HG03039 (cell line): ENCODE data around the gene MAD1L1.
"Not testable (repeated sequence)": the region's sequence is repeated elsewhere in the genome, so short reads cannot be mapped to it uniquely, and the experiment has no call there.

Experiments used
- ATAC-seq: cut with Tn5 transposase; IDR thresholded peaks from one replicate; pipeline ENCODE4 v1.9.1; 2021; ENCODE audit warnings: mild to moderate bottlenecking, moderate library complexity; ENCODE audit not compliant: unreplicated experiment

Gene MAD1L1

DNA sequence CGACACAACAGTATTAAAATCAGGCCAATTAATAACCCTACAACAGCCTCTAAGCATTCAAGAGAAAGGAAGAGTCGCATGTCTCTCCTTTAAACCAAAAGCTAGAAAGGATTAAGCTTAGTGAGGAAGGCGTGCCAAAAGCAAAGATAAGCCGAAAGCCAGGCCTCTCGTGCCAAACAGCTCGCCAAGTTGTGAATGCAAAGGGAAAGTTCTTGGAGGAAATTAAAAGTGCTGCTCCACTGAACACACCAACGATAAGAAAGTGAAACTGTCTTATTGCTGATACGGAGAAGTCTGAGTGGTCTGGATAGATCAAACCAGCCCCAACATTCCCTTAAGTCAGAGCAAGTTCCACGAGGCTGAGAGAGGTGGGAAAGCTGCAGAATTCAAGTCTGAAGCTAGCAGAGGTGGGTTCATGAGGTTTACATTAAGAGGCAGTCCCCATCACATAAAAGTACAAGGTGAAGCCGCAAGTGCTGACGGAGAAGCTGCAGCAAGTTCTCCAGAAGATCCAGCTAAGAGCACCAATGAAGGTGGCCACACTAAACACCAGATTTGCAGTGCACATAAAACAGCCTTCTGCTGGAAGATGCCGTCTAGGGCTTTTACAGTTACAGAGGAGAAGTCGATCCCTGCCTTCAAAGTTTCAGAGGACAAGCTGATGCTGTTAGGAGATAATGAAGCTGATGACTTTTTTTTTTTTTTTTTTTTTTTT is 194.8 kb downstream of the MAD1L1 start:
- ATAC-seq = no peak

DNA sequence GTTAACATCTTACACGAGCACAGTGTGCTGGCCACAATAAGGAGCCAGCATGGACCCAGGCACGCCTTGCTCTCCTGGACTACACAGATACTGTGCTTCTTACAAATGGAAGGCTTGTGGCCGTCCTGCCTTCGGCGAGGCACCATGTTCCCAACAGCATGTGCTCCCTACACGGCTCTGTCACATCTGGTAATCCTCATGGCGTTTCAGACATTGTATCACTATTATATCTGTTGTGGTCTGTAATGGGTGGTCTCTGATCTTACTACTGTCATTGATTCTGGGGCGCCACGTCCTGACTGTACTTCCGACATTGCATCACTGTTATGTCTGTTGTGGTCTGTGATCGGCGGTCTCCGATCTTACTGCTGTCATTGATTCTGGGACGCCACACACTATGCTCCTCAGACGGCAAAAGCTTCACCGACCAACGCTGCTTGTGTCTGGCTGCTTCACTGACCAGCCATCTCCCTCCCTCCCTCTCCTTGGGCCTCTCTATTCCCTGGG is 195.4 kb downstream of the MAD1L1 start:
- ATAC-seq = no peak

DNA sequence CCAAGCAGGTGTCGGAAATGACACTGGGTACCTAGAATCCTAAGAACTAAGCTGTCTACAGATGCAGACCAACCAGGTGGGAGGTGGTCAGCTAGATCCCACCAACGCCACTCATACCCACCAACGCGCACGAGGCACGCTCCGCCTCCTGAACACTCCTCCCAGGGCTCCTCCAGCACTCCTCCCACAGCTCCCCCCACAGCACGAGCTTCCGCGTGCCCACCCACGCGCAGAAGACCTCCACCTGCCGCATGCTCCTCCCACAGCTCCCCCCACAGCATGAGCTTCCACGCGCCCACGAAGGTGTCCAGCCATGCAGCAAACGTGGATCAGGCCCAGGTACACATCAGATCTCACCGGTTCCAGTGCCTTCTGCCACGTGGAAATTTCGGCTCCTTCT is 196.0 kb downstream of the MAD1L1 start:
- no peak for ATAC-seq

DNA sequence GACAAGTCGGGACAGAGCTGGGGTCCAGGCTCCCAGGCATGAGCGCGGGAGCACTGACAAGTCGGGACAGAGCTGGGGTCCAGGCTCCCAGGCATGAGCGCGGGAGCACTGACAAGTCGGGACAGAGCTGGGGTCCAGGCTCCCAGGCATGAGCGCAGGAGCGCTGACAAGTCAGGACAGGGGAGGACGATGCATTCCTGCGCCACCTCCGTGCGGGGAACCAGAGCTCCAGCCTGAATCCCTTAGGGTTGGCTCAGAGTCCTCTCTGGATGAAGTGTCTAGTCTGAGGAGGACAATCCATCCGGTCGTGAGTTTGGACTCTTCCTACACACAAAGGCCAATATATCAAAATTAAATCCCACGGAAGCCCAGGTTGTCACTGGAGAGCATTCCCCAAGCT is 196.5 kb downstream of the MAD1L1 start:
- not testable (repeated sequence) for ATAC-seq

DNA sequence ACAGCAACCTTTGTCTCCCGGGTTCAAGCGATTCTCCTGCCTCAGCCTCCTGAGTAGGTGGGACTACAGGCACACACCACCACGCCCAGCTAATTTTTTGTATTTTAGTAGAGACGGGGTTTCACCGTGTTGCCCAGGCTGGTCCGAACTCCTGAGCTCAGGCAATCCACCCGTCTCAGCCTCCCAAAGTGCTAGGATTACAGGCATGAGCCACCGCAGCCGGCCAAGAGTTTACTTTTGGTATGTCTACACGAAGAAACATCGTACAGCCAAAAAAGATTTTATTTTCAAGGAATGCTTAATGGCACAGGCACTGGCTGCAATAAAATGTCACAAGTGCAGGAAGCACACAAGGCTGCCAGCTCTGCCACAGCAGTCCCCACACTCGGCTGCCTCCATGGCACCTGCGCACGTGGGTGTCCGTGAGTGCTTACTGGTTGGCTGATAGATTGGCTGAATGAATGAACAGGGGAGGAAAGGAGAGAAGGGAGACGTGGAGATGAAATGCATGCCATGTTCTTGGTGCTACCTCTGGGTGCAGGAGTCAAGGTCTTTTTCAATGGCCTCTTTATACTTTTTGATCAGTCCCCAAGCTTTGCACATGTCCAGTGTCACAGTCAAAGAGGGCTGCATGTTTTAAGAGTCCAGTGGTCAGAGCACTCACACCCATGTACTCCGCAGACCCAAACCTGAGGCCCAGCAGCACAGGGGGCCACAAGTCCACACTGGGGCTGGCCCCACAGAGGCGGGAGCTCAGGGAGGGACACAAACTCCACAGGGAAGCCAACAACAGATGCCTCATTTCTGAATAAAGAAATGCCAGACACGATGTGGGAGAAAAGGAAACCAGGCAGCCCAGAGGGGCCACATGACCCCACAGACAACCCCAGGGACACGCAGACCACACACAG is 198.2 kb downstream of the MAD1L1 start:
- ATAC-seq = no peak

DNA sequence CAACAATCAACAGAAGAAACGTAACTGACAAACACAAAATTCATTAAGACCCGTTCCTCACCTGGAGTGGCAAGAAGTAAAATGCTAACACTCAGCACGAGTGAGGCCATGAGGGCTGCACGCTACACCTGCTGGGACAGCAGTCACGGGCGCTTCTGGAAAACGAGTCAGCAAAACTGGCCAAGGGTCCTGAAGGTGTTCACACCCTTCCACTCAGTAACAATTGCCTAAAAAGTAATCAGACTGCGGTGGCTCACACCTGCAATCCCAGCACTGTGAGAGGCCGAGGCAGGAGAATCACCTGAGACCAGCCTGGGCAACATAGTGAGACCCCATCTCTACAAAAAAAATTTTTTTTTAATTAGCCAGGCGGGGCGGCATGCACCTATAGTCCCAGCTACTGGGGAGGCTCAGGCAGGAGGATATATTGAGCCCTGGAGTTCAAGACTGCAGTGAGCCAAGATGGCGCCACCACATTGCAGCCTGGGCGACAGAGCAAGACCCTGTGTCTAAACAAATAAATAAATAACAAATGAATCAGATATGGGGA is 199.1 kb downstream of the MAD1L1 start:
- ATAC-seq = no peak

DNA sequence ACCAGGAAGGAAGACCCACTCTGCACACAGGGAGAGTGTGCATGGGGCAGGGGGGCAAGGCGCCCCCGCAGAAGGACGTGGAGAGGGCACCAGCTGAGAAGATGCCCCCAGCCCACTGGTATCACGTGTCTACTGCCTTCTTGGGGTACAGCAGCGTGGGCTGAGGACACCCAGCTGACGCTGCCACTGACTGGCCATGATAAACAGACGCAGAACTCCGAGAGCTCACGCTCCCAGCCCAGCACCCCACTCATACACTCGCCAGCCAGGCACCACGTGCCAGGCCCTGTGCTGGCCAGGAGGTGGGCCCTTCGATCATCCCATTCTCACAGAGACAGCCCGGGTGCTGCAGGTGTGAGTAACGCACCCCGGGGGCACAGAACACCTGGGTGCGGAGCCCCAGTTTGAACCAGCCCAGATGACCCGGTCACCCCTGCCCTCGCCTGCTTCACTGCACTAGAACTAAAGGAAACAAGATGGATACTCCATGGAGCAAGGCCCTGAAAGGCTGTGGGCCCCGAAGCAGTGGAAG is 199.8 kb downstream of the MAD1L1 start:
- no peak for ATAC-seq

DNA sequence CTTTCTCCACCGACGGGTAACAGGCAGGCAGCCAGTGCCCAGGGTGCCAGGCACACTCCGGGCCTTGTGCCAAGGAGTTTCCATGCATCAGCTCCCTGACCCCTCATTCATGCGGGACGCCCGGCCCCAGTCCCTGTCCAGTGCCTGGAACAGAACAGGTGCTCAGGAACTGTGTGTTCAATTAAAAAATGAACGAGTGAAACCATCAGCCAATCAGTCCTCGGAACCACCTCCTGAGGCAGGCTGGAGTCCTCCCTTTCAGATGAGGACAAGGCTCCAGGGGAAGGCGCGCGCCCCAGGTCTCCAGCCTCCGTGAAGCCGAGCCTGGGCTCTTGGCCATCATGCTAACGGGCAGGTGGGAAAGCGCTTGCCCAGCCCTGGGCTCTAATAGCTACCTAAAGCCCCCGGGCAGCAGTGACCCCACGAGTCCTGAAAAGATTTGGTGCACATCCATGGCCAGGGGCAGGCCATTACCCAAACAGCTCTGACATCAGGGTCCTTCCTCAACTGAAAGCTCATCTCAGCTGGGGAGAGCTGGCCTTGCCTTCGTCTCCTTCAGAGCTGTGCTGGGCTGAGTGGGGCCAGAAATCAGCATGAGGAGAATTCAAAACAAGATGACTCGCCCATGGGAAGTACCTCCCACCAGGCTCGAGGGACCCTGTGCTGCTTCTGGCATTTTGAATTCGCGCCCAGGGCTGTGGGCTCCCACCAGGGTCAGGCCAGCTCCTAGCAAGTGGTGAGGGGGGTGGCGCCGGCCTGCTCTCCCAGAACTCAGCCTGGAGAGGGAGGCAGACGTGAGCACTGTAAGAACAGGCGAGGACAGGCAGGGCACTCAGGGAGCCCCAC is 200.5 kb downstream of the MAD1L1 start:
- no peak for ATAC-seq

DNA sequence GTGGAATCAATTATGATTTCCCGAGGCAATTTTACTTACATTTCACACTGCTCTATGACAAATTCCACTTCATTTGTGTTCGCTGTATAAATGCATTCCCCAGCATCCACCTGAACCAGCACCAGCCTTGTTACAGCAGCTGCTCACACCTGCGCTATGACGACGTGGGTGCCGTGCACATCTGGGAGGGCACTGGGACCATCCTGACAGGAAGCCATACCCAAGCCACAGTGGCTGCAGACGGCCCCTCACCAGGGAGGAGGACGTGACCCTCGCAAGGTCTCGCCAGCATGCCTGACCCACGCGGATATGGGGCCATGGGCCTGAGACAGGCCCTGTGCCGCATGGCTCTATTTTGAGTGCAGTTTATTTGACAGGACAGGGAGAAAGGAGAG is 201.3 kb downstream of the MAD1L1 start:
- no peak for ATAC-seq

DNA sequence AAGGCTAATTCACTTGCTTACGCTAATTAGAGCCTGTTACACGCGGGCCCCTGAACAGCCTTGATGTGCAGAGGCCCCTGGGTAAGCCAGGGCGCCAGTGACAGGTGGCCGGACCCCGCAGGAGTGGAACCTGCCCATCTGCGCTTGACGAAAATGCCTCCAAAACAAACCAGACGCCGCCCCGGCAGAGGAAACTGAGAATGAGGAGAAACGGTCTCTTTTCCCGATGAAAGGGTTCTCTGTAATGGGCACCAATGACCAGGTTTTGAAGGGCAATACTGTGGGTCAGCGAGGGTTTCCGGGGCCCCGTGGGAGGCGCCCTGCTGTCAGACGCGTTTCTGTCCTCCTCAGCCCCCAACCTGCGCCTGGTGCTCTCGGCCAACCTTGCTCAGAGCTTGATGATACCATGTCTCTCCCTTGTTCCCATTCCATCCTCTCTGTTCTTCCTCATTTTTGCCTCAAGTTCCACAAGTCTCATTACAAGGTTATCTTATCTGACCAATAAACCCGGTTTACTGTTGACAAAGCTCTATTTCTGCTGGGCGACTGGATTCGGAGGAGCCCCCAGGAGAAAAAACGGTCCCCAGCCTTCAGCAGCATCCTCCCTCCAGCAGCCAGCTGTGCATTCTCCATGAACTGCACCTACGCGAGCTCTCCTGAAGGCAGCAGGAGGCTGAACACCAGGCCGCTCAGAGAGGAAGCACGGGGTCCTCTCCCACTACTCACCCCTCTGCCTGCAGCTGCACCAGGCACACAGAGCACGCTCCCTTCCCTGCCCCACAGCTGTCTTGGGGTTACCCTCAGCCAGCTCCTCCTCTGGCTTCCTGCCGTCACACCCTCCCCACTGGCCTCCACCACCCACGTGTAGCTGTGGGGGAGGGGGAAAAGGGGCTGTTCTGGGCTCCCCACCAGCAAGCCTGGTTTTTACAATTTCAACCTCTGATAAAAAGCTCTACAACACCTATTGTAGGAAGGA is 202.0 kb downstream of the MAD1L1 start:
- no peak for ATAC-seq

DNA sequence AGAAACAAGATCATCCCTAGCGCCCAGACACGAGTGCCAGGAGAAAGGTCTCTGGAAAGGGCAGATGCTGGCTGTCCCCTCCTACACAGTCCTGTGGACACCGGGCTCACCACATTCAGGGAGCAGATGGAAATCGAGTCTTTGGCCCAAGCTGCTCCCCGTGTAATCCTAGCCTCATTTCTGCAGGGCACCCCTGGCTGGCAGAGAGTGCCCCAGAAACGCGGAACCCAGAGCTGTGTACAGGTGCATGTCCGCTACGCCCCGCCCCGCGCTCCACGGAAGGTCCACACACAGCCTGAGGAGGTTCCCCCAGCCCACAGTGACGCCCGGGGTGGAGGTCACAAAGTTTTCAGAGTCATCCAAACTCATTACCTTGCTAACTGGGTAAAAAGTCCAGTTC is 202.8 kb downstream of the MAD1L1 start:
- ATAC-seq = no peak

DNA sequence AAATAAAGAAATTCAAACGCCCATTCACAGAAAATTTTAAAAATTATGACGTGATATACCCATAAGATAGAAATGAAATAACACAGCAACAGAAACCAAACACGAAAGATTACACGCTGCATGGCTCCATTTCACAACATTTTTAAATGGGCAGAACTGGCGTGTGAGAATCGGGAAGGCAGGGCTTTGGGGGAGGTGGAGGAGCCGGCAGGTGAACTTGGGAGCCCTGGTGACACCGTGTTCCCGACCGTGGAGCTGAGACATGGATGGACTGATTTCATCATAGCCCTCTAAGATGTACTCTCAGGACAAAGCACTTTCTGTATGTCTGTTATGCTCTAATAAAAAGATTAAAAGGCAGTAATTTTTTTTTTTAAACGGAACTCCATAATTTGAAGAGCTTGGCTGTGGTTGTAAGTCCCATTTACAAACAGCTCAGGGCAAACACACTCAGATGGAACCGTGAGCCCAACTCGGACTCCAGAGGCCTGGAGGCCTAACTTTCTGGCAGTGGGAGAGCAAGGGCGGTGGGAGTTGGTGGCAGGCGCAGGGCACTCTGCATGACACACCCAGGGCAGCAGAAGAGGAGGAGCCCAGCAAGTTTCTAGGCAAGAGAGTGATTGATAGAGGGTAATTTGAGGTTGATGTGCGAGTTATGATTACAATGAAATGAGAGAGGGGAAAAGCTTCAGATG is 203.4 kb downstream of the MAD1L1 start:
- no peak for ATAC-seq

DNA sequence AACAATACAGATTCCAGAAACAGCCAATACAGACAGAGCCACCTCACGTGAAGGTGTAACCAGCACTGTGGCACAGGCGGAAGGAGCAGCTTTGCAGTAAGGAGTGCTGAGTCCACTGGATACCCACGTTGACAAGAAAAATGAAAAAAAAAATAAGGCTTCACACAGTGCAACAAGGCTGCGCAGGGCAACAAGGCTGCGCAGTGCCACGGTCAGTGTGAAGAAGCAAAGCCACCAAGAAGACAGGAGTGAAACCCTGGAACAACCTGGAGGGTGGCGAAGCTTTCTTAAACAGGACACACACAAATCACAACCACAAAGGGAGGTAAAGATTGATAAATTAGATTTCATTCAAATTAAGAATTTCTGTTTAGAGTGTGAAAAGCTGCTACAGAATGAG is 204.0 kb downstream of the MAD1L1 start:
- no peak for ATAC-seq

DNA sequence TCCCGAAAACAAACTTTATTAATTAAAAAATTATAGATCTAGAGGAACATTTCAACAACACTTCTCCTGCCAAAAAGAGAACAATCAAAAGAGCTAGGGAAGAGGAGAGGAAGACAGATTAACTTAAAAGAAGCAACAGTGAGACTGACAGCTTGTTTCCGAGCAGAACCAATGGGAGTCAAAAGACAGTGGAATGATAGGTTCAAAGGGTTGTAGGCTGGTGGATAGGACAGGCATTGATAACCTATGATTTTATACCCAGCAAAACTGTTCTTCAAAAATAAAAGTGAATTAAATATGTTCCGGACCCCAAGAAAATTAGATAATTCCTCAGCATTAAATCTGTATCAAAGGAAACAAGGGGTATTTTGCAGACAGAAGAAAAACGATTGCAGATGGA is 207.6 kb downstream of the MAD1L1 start:
- ATAC-seq = no peak

DNA sequence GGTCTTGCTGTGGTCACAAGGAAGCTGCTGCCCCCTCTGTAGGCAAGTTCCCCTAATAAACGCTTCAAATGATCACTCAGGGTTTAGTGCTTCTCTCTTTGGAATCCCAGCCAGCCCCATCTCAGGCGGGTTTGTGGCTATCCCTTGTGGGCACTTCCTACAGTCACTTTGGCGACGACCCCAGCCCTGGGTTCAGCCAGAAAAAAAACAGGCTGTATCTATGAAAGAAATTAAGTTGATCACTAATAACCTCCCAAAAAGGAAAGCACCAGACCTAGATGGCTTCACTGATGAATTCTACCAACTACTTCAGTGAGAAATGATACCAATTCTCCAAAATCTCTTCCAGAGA is 208.2 kb downstream of the MAD1L1 start:
- ATAC-seq = no peak

DNA sequence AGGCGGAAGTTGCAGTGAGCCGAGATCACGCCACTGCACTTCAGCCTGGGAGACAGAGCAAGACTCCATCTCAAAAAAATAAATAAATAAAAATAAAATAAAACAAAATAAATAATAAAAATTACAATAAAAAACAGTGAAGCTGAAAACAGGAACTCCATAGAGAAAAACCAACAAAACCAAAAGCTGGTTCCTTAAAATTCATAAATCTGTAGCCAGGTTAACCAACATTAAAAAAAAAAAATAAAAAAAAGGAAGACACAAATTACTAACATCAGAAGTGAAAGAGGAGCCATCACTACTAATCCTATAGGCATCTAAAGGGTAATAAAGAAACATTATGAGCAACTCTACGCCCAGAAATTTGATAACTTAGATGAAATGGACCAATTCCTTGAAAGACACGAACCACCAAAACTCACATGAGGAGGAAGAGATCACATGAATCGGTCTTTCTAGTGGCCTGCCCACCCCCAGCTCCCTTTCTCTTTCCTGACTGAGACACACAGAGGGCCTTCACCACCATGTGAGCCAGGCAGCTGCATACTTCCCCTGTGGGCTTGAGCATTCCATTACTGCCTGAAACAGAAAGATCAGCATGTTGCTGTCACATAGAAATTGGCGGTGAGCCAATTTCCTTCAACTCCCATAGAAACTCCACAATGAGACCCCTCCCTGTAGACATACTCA is 208.7 kb downstream of the MAD1L1 start:
- no peak for ATAC-seq

DNA sequence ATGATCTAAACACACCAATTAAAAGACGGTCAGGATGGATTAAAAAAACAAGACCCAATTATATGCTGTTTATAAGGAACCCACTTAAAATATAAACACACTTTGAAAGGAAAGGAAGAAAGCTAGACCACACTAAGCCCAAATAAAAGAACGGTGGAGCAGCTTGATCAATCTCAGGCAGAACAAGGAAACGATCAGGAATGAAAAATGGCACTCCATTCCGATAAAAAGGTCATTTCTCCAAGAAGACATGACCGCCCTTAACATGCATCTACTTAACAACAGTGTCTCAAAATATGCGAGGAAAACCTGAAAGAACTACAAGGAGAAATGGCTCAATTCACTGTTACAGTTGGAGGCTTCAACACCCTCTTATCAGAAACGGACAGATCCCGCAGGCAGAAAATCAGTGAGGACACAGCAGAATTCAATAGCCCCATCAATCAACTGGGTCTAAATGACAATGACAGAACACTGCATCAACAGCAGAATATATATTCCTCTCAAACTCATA is 210.0 kb downstream of the MAD1L1 start:
- no peak for ATAC-seq

DNA sequence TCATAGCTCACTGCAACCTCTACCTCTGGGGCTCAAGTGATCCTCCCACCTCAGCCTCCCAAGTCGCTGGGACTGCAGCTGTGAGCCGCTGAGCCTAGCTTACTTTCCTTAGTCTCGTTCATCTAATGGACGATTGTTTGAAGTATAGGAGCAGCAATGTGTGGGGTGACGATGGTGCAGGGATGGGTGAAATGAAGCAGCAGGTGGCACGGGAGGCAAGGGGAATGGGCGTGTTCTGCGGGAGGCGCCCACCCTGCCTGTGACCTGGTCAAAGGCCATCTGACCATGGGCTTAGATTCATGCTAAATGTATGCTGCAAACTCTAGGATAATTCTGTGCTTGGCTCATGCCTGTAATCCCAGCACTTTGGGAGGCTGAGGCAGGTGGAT is 210.7 kb downstream of the MAD1L1 start:
- no peak for ATAC-seq
